Keratinocyte (primary cell): ENCODE data around the gene MADD. TPM values are rescaled to one million over a fixed set of nuclear protein-coding genes. Genes with fewer than 3 reads are reported as not detected.

ENCODE experiments used
- DNase-seq: peaks from one replicate; pipeline ENCODE4 v3.0.0-alpha.2; 2011; ENCODE audit warnings: low read depth, missing footprints, low spot score
- FAIRE-seq: peaks from 2 replicates; lab custom pipeline; 2011; peaks lifted over from hg19 to GRCh38; lab: Jason Lieb, UNC
- H2AFZ ChIP-seq: 2 replicates; pipeline ENCODE4 v1.6.0; 2012; ENCODE audit warnings: low read length, control low read depth, inconsistent platforms; ENCODE audit not compliant: control insufficient read depth
- H3K27ac ChIP-seq: 2 replicates; pipeline ENCODE4 v1.5.1; 2011; ENCODE audit warnings: low read length; ENCODE audit not compliant: control insufficient read depth, insufficient read depth
- H3K27me3 ChIP-seq: 3 replicates; pipeline ENCODE4 v1.6.0; 2011; ENCODE audit warnings: low read length; ENCODE audit not compliant: control insufficient read depth, insufficient read depth; ENCODE audit errors: extremely low read depth
- H3K36me3 ChIP-seq, 2 experiments: 2 replicates in 1 of 2; 3 replicates in 1 of 2; pipeline ENCODE4 v1.5.1; 2011; ENCODE audit warnings: low read length in 2 of 2, mild to moderate bottlenecking in 1 of 2; ENCODE audit not compliant: control insufficient read depth in 2 of 2, insufficient read depth in 2 of 2; ENCODE audit errors: extremely low read depth in 1 of 2
- H3K4me1 ChIP-seq: 3 replicates; pipeline ENCODE4 v1.5.1; 2011; ENCODE audit warnings: low read length; ENCODE audit not compliant: control insufficient read depth, insufficient read depth; ENCODE audit errors: extremely low read depth
- H3K4me2 ChIP-seq: 3 replicates; pipeline ENCODE4 v1.6.0; 2011; ENCODE audit warnings: low read depth, low read length; ENCODE audit not compliant: control insufficient read depth, insufficient read depth; ENCODE audit errors: extremely low read depth
- H3K4me3 ChIP-seq, 3 experiments: fragments of 200-600 bp in 1 of 3; sonication (generic) in 1 of 3; 2 replicates in 2 of 3; 3 replicates in 1 of 3; pipeline ENCODE4 v1.5.1; 2011 to 2016; ENCODE audit warnings: low read length in 3 of 3, mild to moderate bottlenecking in 3 of 3, control low read depth in 2 of 3, inconsistent platforms in 1 of 3, low read depth in 1 of 3, mixed read lengths in 1 of 3, mixed run types in 1 of 3, moderate library complexity in 1 of 3; ENCODE audit not compliant: control insufficient read depth in 2 of 3, insufficient read depth in 2 of 3; ENCODE audit errors: extremely low read depth in 1 of 3
- H3K79me2 ChIP-seq: 2 replicates; pipeline ENCODE4 v1.6.0; 2012; ENCODE audit warnings: low read length; ENCODE audit not compliant: control insufficient read depth, insufficient read depth
- H3K9ac ChIP-seq: 3 replicates; pipeline ENCODE4 v1.6.0; 2011; ENCODE audit warnings: low read length; ENCODE audit not compliant: control insufficient read depth, insufficient read depth; ENCODE audit errors: extremely low read depth
- H3K9me1 ChIP-seq: 3 replicates; pipeline ENCODE4 v1.6.0; 2011; ENCODE audit warnings: low read length; ENCODE audit not compliant: control insufficient read depth, insufficient read depth; ENCODE audit errors: extremely low read depth
- H3K9me3 ChIP-seq: 2 replicates; pipeline ENCODE4 v1.5.1; 2012; ENCODE audit warnings: low read depth, low read length; ENCODE audit not compliant: control insufficient read depth
- H4K20me1 ChIP-seq: 3 replicates; pipeline ENCODE4 v1.6.0; 2011; ENCODE audit warnings: low read length; ENCODE audit not compliant: control insufficient read depth, insufficient read depth; ENCODE audit errors: extremely low read depth
- CTCF ChIP-seq, 3 experiments: IDR thresholded peaks in 1 of 3; conservative IDR thresholded peaks in 1 of 3; optimal IDR thresholded peaks in 1 of 3; 2 replicates in 2 of 3; 3 replicates in 1 of 3; pipeline versions ENCODE3 to v1.5.1; 2011; ENCODE audit warnings: low read length in 3 of 3, mild to moderate bottlenecking in 3 of 3, moderate library complexity in 2 of 3, control low read depth in 1 of 3, inconsistent platforms in 1 of 3; ENCODE audit not compliant: insufficient read depth in 2 of 3; ENCODE audit errors: extremely low read depth in 1 of 3
- EZH2 ChIP-seq: IDR thresholded peaks from one replicate; pipeline ENCODE4 v1.6.1; 2012; ENCODE audit warnings: inconsistent platforms, mild to moderate bottlenecking, low read length, moderate library complexity
- dilution Hi-C: fragments of 300-500 bp; cut with MboI; formaldehyde crosslinking; loops from one replicate; pipeline ENCODE4 v1.7.0; 2020; ENCODE audit warnings: low sequenced_read_pairs; ENCODE audit not compliant: extremely low pct_ligation_motif_present
- polyA plus RNA-seq, 5 experiments: library from polyadenylated mRNA; depleted of rRNA in 3 of 5; stranded (reverse) in 3 of 5; stranded (forward) in 1 of 5; unstranded in 1 of 5; fragments of >200 nt; gene quantifications; 1 replicate in 1 of 5; 2 replicates in 3 of 5; 3 replicates in 1 of 5; pipeline versions ENCODE4 v1.2.1 to v1.2.3, GENCODE V29; 2011 to 2012; ENCODE audit warnings: missing spikeins in 2 of 5, low read depth in 1 of 5, low replicate concordance in 1 of 5

MADD gene
- polyA plus RNA-seq, 1 donor (not counting 4 experiments of a cell fraction or from before 2014, with no cell fraction given): 11.9 TPM

DNA sequence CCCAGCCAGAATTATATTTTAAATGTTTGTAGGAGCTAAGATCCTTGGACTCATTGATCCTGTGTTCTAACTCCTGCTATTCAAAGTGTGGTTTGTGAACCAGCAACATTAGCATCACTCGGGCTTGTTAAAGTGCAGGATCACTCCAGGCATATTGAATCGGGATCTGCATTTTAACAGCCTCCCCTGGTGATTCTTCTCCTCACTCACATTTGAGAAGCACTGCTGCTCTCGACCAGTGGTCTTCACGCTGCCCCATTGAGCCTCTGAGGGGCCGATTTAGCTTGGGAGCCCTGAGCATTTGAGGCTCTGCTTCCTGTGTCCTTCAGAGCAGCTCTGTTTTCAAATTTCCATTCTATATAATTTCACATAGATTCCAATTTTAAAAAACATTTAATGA is 10.9 kb downstream of the MADD start:
- H2AFZ ChIP-seq: no peak overlapping the region
- dilution Hi-C loops: no loop called here
- no peaks in the 10 kb centered on the region for H3K27me3 ChIP-seq
- FAIRE-seq: no peak
- no peaks in the 10 kb centered on the region for H4K20me1 ChIP-seq
- H3K4me1 ChIP-seq: no peaks in the 10 kb centered on the region
- H3K4me3 ChIP-seq: no peak overlapping the region
- H3K9me1 ChIP-seq: no peaks in the 10 kb centered on the region
- H3K4me2 ChIP-seq: no peak overlapping the region
- peaks cover 17 to 33% of the 10 kb centered on the region in 2 experiments for H3K36me3 ChIP-seq
- H3K27ac ChIP-seq: no peak overlapping the region
- H3K79me2 ChIP-seq: no peaks in the 10 kb centered on the region
- no peak for DNase-seq
- no peaks in the 10 kb centered on the region for H3K9me3 ChIP-seq
- H3K9ac ChIP-seq: no peak overlapping the region
- no peak for TF ChIP-seq CTCF (optimal IDR thresholded peaks at IDR 0.05 in 1 of 3, IDR thresholded peaks at IDR 0.05 in 1 of 3, conservative IDR thresholded peaks at IDR 0.05 in 1 of 3; ENCODE audit: extremely low read depth in 1 of 3, insufficient read depth in 2 of 3, low read length in 3 of 3)
- TF ChIP-seq EZH2: no peak

- DNase-seq (no peak), FAIRE-seq (no peak)
- H3K27me3 ChIP-seq: no peaks in the 10 kb centered on the region
- H3K9me1 ChIP-seq: no peaks in the 10 kb centered on the region
- H4K20me1 ChIP-seq: no peaks in the 10 kb centered on the region
- H3K9ac ChIP-seq: no peak overlapping the region
- H3K4me1 ChIP-seq: no peaks in the 10 kb centered on the region
- H3K27ac ChIP-seq: no peak overlapping the region
- dilution Hi-C loops: no loop called here
- H3K79me2 ChIP-seq: no peaks in the 10 kb centered on the region
- TF ChIP-seq CTCF (optimal IDR thresholded peaks at IDR 0.05 in 1 of 3, IDR thresholded peaks at IDR 0.05 in 1 of 3, conservative IDR thresholded peaks at IDR 0.05 in 1 of 3; ENCODE audit: extremely low read depth in 1 of 3, insufficient read depth in 2 of 3, low read length in 3 of 3) (no peak), EZH2 (no peak)
- peaks cover 23 to 35% of the 10 kb centered on the region in 2 experiments for H3K36me3 ChIP-seq
- H3K4me2 ChIP-seq: no peak overlapping the region
- no peak overlapping the region for H3K4me3 ChIP-seq
- H3K9me3 ChIP-seq: no peaks in the 10 kb centered on the region
- H2AFZ ChIP-seq: no peak overlapping the region
These were observed 12.5 kb downstream of the MADD start for GRCh38 chr11:47282462-47282861.
